K562 (cell line): ENCODE results near the gene C1orf174. TPM values are rescaled to one million over a fixed set of nuclear protein-coding genes. Genes with fewer than 3 reads are reported as not detected.

Experiments used
- CBX2 ChIP-seq: fragments of 200-600 bp; sonication (generic); IDR thresholded peaks from one replicate; pipeline ENCODE4 v1.6.1; 2012; ENCODE audit warnings: mild to moderate bottlenecking, low read length, inconsistent platforms; ENCODE audit not compliant: insufficient read depth, poor library complexity, severe bottlenecking
- CBX3 ChIP-seq, 2 experiments: IDR thresholded peaks; 1 replicate in 1 of 2; 2 replicates in 1 of 2; pipeline ENCODE4 v1.6.1; 2012; ENCODE audit warnings: inconsistent platforms in 2 of 2, low read length in 2 of 2, borderline replicate concordance in 1 of 2, control low read depth in 1 of 2
- CC2D1A ChIP-seq: fragments of 450-650 bp; IDR thresholded peaks from 2 replicates; pipeline ENCODE4 v1.6.1; 2017; ENCODE audit warnings: mild to moderate bottlenecking
- ETS2 ChIP-seq: IDR thresholded peaks from 2 replicates; pipeline ENCODE4 v1.6.1; 2016; ENCODE audit warnings: borderline replicate concordance, missing genetic modification characterization, mild to moderate bottlenecking, moderate library complexity, missing compliant biosample characterization; ENCODE audit not compliant: poor library complexity, severe bottlenecking
- ETV5 ChIP-seq: sonication (generic); formaldehyde crosslinking; IDR thresholded peaks from 2 replicates; pipeline ENCODE4 v1.4.0; 2020; ENCODE audit warnings: low read depth, mild to moderate bottlenecking, missing genetic modification reagents
- ETV6 ChIP-seq, 3 experiments: fragments of 150-350 bp in 1 of 3; sonication (generic) in 1 of 3; formaldehyde crosslinking in 1 of 3; IDR thresholded peaks; 2 replicates each; pipeline versions ENCODE4 v1.6.1 to v1.8.0; 2014 to 2022; ENCODE audit warnings: borderline replicate concordance in 2 of 3, low read depth in 2 of 3, antibody characterized with exemption in 1 of 3, low read length in 1 of 3, mild to moderate bottlenecking in 1 of 3, missing genetic modification reagents in 1 of 3
- NCOA6 ChIP-seq: fragments of 450-650 bp; IDR thresholded peaks from 2 replicates; pipeline ENCODE4 v1.6.1; 2017; ENCODE audit warnings: mild to moderate bottlenecking
- PHTF2 ChIP-seq: fragments of 250-450 bp; sonication (Bioruptor Pico); IDR thresholded peaks from 2 replicates; pipeline ENCODE4 v1.5.0; 2021; ENCODE audit warnings: mild to moderate bottlenecking
- POLR2AphosphoS2 ChIP-seq: IDR thresholded peaks from 2 replicates; pipeline ENCODE4 v1.6.1; 2012; ENCODE audit warnings: low read length, improper control_type of control experiment
- RAD21 ChIP-seq, 2 experiments: fragments of 250-450 bp in 1 of 2; fragments of 450-650 bp in 1 of 2; sonication (Bioruptor Pico) in 1 of 2; formaldehyde crosslinking in 1 of 2; IDR thresholded peaks in 1 of 2; conservative IDR thresholded peaks in 1 of 2; 2 replicates each; pipeline versions ENCODE4 v1.4.0 to v1.8.0; 2020 to 2022; ENCODE audit warnings: mild to moderate bottlenecking in 2 of 2, moderate library complexity in 1 of 2
- U2AF2 ChIP-seq: fragments of 200-400 bp; formaldehyde crosslinking; optimal IDR thresholded peaks from 2 replicates; pipeline ENCODE3; 2017; ENCODE audit warnings: low read depth, mild to moderate bottlenecking, low read length
- YY1 ChIP-seq, 3 experiments: IDR thresholded peaks; 2 replicates each; pipeline ENCODE4 v1.6.1; 2011; ENCODE audit warnings: low read length in 2 of 3, mild to moderate bottlenecking in 2 of 3, moderate library complexity in 2 of 3, borderline replicate concordance in 1 of 3, control low read depth in 1 of 3, low read depth in 1 of 3; ENCODE audit not compliant: insufficient read depth in 3 of 3, insufficient replicate concordance in 2 of 3, control insufficient read depth in 1 of 3, insufficient read length in 1 of 3; ENCODE audit errors: extremely low read depth in 1 of 3
- polyA plus RNA-seq, 8 experiments: library from polyadenylated mRNA; depleted of rRNA in 4 of 8; stranded (reverse) in 5 of 8; unstranded in 3 of 8; fragments of >200 nt; fragmentation: Nextera tagmentation in 2 of 8; fragmentation: Illumina TruSeq in 1 of 8; extraction: Ambion mirVana in 2 of 8; extraction: Trizol in 1 of 8; gene quantifications; 2 replicates each; pipeline versions ENCODE4 v1.2.1 to v1.2.3, GENCODE V29; 2011 to 2014; ENCODE audit warnings: inconsistent platforms in 1 of 8, missing spikeins in 1 of 8
- total RNA-seq, 7 experiments: library from RNA; depleted of rRNA in 6 of 7; stranded (reverse); fragments of >200 nt in 6 of 7; fragmentation: Illumina TruSeq in 2 of 7; extraction: Trizol in 2 of 7; gene quantifications; 2 replicates each; pipeline versions ENCODE4 v1.2.1 to v1.2.3, GENCODE V29; 2011 to 2021; ENCODE audit warnings: low replicate concordance in 1 of 7
- TF ChIP-seq, protein P1 (sequence below): sonication (generic); formaldehyde crosslinking; IDR thresholded peaks from 2 replicates; pipeline ENCODE4 v1.8.0; 2022; ENCODE audit warnings: mild to moderate bottlenecking, missing genetic modification reagents
- TF ChIP-seq, protein P2 (sequence below), 2 experiments: fragments of 250-450 bp in 1 of 2; fragments of 450-650 bp in 1 of 2; sonication (Bioruptor Pico) in 1 of 2; IDR thresholded peaks; 2 replicates each; pipeline versions ENCODE4 v1.6.1 to v1.8.0; 2016 to 2021; ENCODE audit warnings: mild to moderate bottlenecking in 2 of 2, moderate library complexity in 2 of 2, missing compliant biosample characterization in 1 of 2, missing genetic modification characterization in 1 of 2
- TF ChIP-seq, protein P3 (sequence below), 2 experiments: IDR thresholded peaks; 2 replicates each; pipeline ENCODE4 v1.6.1; 2011; ENCODE audit warnings: borderline replicate concordance in 1 of 2, control low read depth in 1 of 2, low read depth in 1 of 2, low read length in 1 of 2, mild to moderate bottlenecking in 1 of 2, mixed read lengths in 1 of 2, moderate library complexity in 1 of 2; ENCODE audit not compliant: insufficient read depth in 1 of 2, insufficient read length in 1 of 2, poor library complexity in 1 of 2, severe bottlenecking in 1 of 2; ENCODE audit errors: extremely low read depth in 1 of 2

Gene C1orf174
- total and polyA plus RNA-seq, 9 of the 15 experiments (the other 6 are each of a cell fraction or from before 2014, with no cell fraction given), result 38.5 to 64.9 (median 45.4) TPM

DNA sequence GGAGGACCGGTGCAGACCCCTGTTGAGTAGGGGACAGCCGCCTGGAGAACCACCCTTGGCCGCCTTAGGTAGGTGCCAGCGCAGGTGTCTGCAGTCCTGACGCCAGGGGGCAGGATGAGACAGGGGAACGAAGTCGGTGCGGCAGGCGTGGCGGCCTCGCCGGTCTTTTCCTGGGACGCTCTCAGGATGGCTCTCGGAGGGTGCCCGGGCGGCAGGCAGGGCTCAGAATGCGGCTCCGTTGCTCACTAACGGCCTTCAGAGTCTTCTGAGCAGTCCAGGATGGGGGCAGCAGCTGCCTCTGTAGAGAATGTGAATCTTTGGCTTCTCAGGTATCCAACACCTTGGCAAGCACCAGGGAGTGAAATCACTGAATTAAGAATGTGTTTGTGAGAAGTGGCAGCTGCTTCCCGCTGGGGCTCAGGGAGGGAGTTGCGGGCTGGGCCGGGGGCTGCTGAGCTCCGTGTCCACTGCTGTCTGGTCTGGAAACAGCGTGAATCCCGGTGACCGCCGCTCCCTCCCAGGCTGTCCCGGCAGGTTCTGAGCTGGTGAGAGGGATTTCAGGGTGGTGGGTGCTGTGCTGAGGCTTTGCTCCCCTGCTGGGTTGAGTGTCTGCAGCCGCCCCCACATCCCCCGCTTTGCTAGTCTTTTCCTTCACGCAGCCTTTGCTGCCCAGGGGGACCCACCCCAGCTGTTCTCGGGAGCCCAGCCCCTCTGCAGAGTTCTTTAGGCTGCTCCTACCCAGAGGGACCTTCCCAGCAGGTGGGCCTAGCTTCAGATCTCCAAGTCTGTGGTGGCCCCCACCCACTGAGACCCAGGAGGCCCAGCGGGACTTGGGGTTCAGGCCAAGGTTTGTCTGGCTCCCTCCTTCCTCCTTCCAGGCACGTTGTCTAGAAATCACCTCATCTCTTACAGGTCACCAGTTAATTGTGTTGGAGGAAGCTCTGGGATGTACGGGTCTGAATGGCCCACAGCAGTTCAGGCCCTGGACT lies 11.1 kb upstream of the C1orf174 start (continued):
- TF ChIP-seq, protein P1, sequence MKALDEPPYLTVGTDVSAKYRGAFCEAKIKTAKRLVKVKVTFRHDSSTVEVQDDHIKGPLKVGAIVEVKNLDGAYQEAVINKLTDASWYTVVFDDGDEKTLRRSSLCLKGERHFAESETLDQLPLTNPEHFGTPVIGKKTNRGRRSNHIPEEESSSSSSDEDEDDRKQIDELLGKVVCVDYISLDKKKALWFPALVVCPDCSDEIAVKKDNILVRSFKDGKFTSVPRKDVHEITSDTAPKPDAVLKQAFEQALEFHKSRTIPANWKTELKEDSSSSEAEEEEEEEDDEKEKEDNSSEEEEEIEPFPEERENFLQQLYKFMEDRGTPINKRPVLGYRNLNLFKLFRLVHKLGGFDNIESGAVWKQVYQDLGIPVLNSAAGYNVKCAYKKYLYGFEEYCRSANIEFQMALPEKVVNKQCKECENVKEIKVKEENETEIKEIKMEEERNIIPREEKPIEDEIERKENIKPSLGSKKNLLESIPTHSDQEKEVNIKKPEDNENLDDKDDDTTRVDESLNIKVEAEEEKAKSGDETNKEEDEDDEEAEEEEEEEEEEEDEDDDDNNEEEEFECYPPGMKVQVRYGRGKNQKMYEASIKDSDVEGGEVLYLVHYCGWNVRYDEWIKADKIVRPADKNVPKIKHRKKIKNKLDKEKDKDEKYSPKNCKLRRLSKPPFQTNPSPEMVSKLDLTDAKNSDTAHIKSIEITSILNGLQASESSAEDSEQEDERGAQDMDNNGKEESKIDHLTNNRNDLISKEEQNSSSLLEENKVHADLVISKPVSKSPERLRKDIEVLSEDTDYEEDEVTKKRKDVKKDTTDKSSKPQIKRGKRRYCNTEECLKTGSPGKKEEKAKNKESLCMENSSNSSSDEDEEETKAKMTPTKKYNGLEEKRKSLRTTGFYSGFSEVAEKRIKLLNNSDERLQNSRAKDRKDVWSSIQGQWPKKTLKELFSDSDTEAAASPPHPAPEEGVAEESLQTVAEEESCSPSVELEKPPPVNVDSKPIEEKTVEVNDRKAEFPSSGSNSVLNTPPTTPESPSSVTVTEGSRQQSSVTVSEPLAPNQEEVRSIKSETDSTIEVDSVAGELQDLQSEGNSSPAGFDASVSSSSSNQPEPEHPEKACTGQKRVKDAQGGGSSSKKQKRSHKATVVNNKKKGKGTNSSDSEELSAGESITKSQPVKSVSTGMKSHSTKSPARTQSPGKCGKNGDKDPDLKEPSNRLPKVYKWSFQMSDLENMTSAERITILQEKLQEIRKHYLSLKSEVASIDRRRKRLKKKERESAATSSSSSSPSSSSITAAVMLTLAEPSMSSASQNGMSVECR (CRISPR knock-in tag), result no peak
- TF ChIP-seq, protein P2, sequence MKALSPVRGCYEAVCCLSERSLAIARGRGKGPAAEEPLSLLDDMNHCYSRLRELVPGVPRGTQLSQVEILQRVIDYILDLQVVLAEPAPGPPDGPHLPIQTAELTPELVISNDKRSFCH (CRISPR knock-in tag; IDR thresholded peaks at IDR 0.05), result no peak
- TF ChIP-seq, protein P2 (tag; IDR thresholded peaks at IDR 0.05), result no peak
- TF ChIP-seq ETS2 (tag), result no peak
- peak; percentile 70 to 94 for TF ChIP-seq RAD21 (CRISPR knock-in tag; conservative IDR thresholded peaks at IDR 0.05 in 1 of 2, IDR thresholded peaks at IDR 0.05 in 1 of 2)
- peak; percentile 69; the same call in 1 of the 2 replicates for TF ChIP-seq CC2D1A
- no peak for TF ChIP-seq U2AF2
- TF ChIP-seq ETV6 (IDR thresholded peaks at IDR 0.05; ENCODE audit: borderline replicate concordance in 1 of 2, low read depth in 2 of 2, low read length in 1 of 2), result no peak
- TF ChIP-seq ETV6 (CRISPR knock-in tag; IDR thresholded peaks at IDR 0.05; ENCODE audit: borderline replicate concordance), result no peak
- TF ChIP-seq, protein P3, sequence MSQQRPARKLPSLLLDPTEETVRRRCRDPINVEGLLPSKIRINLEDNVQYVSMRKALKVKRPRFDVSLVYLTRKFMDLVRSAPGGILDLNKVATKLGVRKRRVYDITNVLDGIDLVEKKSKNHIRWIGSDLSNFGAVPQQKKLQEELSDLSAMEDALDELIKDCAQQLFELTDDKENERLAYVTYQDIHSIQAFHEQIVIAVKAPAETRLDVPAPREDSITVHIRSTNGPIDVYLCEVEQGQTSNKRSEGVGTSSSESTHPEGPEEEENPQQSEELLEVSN (IDR thresholded peaks at IDR 0.05; ENCODE audit: borderline replicate concordance in 1 of 2, extremely low read depth in 1 of 2, insufficient read depth in 1 of 2, insufficient read length in 1 of 2, low read depth in 1 of 2, low read length in 1 of 2, poor library complexity in 1 of 2, severe bottlenecking in 1 of 2), result no peak
- no peak for TF ChIP-seq YY1 (IDR thresholded peaks at IDR 0.05; ENCODE audit: borderline replicate concordance in 1 of 3, control insufficient read depth in 1 of 3, extremely low read depth in 1 of 3, insufficient read depth in 3 of 3, insufficient read length in 1 of 3, insufficient replicate concordance in 2 of 3, low read depth in 1 of 3, low read length in 2 of 3)
- no peak for TF ChIP-seq POLR2AphosphoS2
- no peak for TF ChIP-seq NCOA6
- no peak for TF ChIP-seq PHTF2 (CRISPR knock-in tag)
- no peak for TF ChIP-seq ETV5 (CRISPR knock-in tag)
- no peak for TF ChIP-seq CBX3 (IDR thresholded peaks at IDR 0.05; ENCODE audit: borderline replicate concordance in 1 of 2, low read length in 2 of 2)
- TF ChIP-seq CBX2, result no peak
